Hepatic stellate cell (primary cell): Measurements from ENCODE around the gene TRIM72.
"Not testable (repeated sequence)": the region's sequence is repeated elsewhere in the genome, so short reads cannot be mapped to it uniquely, and the experiment has no call there.

ENCODE experiments used
- DNase-seq: peaks from one replicate; pipeline ENCODE4 v3.0.0; 2011; ENCODE audit warnings: low spot score

The TRIM72 gene

GRCh38 chr16:31258366-31258765, 44.4 kb downstream of the TRIM72 start:
- DNase-seq: no peak

- DNase-seq: no peak
These were observed 46.4 kb downstream of the TRIM72 start for GRCh38 chr16:31260136-31260931.

- DNase-seq: no peak
These were observed 48.2 kb downstream of the TRIM72 start for GRCh38 chr16:31262084-31262483.

DNA sequence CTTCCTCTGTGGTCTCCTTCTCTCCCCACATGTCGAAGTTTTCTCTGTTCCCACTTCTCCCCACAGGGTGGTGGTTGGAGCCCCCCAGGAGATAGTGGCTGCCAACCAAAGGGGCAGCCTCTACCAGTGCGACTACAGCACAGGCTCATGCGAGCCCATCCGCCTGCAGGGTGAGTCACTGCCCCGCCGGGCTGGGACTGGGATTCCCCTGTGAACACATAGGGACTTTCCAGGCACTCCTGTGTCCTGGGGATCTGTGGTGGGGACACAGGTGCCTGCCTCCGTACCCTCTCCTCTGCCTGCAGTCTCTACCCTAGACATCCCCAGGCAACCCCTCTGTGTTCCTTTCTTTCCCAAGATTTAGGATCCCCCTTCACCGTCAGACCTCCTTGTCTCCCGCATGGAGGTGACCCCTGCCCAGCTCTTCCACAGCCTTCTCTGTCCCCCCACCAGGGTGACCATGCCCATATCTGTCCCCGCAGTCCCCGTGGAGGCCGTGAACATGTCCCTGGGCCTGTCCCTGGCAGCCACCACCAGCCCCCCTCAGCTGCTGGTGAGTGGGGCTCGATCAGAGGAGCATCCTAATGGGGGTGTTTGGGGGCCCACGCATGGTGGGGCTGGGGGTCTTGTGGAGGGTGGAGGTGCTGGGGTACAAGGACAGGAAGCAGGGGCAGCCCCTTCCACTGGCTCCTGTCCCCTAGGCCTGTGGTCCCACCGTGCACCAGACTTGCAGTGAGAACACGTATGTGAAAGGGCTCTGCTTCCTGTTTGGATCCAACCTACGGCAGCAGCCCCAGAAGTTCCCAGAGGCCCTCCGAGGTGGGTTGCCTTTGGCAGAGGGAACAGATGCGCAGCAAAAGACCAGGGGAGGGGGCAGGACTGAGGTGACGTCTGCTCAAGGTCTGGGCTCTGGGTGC, 51.7 kb downstream of the TRIM72 start:
- no peak for DNase-seq

GRCh38 chr16:31267332-31268032, 53.6 kb downstream of the TRIM72 start:
- DNase-seq: no peak

- no peak for DNase-seq
These were observed 54.1 kb downstream of the TRIM72 start for GRCh38 chr16:31268033-31268365.

- DNase-seq: no peak
These were observed 55.0 kb downstream of the TRIM72 start for GRCh38 chr16:31268891-31269290.

GRCh38 chr16:31269541-31269940, 55.6 kb downstream of the TRIM72 start:
- no peak for DNase-seq

GRCh38 chr16:31269973-31270372, 56.1 kb downstream of the TRIM72 start:
- not testable (repeated sequence) for DNase-seq

DNA sequence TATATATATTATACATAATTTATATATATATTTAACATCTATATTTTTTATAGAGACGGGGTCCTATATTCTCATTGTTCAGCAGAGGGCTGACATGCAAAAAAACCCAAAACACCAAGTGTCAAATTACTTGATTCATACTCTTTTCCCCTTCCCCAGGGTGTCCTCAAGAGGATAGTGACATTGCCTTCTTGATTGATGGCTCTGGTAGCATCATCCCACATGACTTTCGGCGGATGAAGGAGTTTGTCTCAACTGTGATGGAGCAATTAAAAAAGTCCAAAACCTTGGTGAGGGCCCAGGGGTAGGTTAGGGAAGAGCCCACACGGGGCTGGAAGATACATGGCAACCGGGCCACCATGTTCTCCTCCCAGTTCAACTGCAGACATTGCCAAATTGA, 56.9 kb downstream of the TRIM72 start:
- DNase-seq: no peak

DNA sequence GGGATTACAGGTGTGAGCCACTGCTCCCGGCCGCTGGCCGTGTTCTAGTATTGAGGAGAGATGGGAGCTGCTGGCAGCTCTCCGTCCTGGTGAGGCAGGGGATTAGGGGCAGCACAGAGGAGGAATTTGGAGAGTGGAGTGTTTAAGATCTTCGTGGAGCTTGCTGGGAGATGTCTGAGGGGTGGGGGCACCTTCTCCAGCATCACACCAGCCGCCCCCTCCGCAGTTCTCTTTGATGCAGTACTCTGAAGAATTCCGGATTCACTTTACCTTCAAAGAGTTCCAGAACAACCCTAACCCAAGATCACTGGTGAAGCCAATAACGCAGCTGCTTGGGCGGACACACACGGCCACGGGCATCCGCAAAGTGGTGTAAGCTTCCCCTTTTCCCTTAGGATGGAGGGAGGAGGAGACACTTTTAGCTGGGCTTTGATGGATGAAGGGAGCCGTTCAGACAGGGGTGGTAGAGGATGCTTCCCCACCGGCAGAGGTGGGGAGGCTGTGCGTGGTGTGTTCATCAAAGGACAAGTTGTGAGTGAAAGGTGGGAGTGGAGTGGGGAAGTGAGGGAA, 57.8 kb downstream of the TRIM72 start:
- no peak for DNase-seq

- no peak for DNase-seq
These were observed 59.3 kb downstream of the TRIM72 start for GRCh38 chr16:31273187-31273586.

DNA sequence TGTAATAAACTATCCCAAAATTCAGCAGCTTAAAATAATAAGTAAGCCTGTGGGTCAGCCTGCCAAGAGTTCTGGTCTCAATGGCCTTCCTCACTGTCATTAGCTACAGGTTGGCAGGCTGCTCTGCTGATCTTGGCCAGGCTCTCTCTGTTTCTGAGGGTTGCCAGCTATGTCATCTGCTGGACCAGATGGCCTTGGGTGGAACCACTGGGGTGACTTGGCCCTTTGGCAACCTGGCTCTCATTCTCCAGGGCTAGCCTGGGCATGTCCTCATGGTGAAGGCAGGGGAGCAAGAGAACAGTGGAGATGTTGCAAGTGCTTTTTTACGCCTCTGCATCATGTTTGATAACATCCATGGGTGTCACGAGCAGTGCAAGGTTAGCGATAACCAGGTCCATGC, 59.8 kb downstream of the TRIM72 start:
- no peak for DNase-seq

- DNase-seq: no peak
These were observed 61.2 kb downstream of the TRIM72 start for GRCh38 chr16:31274831-31275816.

GRCh38 chr16:31276600-31276999, 62.7 kb downstream of the TRIM72 start:
- no peak for DNase-seq

DNA sequence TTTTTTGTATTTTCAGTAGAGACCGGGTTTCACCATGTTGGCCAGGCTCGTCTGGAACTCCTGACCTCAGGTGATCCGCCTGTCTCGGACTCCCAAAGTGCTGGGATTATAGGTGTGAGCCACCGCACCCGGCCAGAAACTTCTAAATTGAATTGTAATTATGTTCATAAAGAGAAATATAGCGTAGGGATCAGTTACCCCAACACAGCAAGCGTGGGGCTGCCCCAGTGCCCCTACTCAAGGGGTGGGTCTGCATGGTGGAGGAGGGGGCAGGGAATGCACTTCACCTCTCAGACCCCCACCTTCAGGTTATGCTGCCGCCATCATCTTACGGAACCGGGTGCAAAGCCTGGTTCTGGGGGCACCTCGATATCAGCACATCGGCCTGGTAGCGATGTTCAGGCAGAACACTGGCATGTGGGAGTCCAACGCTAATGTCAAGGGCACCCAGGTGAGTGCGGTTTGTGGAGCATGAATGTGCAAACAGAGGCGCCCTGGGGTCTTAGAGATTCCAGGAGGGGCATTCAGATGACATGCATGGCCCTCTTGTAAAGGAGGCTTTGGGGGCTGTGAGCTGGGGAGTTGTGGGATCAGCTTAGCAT, 63.8 kb downstream of the TRIM72 start:
- no peak for DNase-seq

- not testable (repeated sequence) for DNase-seq
These were observed 64.9 kb downstream of the TRIM72 start for GRCh38 chr16:31278853-31279252.
